Esophagus squamous epithelium (tissue), 5 donors: Measurements from ENCODE around the gene WNT7B. TPM values are rescaled to one million over a fixed set of nuclear protein-coding genes. Genes with fewer than 3 reads are reported as not detected.

Experiments used
- DNase-seq: peaks from one replicate; lab custom pipeline; 2025; lab: John Stamatoyannopoulos, UW
- H3K27ac ChIP-seq, 4 donors: fragments of 200-600 bp; sonication (generic); one replicate each; pipeline ENCODE4 v1.5.1; 2016 to 2019; ENCODE audit warnings: mild to moderate bottlenecking in 1 of 4
- H3K27me3 ChIP-seq, 4 donors: fragments of 200-600 bp; sonication (generic); 1 replicate in 3 of 4; 2 replicates in 1 of 4; pipeline versions ENCODE4 v1.5.1 to v1.6.0; 2017 to 2021; ENCODE audit warnings: antibody characterized with exemption in 1 of 4
- H3K36me3 ChIP-seq, 3 donors: fragments of 200-600 bp; sonication (generic); one replicate each; pipeline ENCODE4 v1.5.1; 2016 to 2019
- H3K4me1 ChIP-seq, 3 donors: fragments of 200-600 bp; sonication (generic); one replicate each; pipeline ENCODE4 v1.5.1; 2017 to 2019
- H3K4me3 ChIP-seq, 4 donors: fragments of 200-600 bp; sonication (generic); 1 replicate in 3 of 4; 2 replicates in 1 of 4; pipeline ENCODE4 v1.5.1; 2016 to 2019; ENCODE audit warnings: mild to moderate bottlenecking in 2 of 4, moderate library complexity in 1 of 4
- H3K9me3 ChIP-seq, 3 donors: fragments of 200-600 bp; sonication (generic); one replicate each; pipeline ENCODE4 v1.5.1; 2016 to 2019
- POLR2A ChIP-seq, 4 donors: fragments of 450-650 bp; IDR thresholded peaks; one replicate each; pipeline ENCODE4 v1.6.1; 2017; ENCODE audit warnings: antibody characterized with exemption in 4 of 4, mild to moderate bottlenecking in 4 of 4, moderate library complexity in 3 of 4
- WGBS, 2 donors: methylation state at CpG; one replicate each; pipeline ENCODE4 v1.1.5; 2018; 5-methylcytosine and 5-hydroxymethylcytosine counted together
- intact Hi-C: fragments of 100-400 bp; cut with DNase I; formaldehyde crosslinking; loops from one replicate; pipeline ENCODE4 v1.15.0; 2022
- total RNA-seq, 4 donors: library from RNA; depleted of rRNA; stranded (reverse); fragments of >200 nt; gene quantifications; one replicate each; pipeline ENCODE4 v1.1.0, GENCODE V29; 2016
- TF ChIP-seq, protein P1 (sequence below), 6 experiments: fragments of 450-650 bp in 4 of 6; fragments of 200-600 bp in 2 of 6; sonication (generic) in 2 of 6; IDR thresholded peaks; one replicate each; pipeline ENCODE4 v1.5.1; 2016 to 2019; ENCODE audit warnings: antibody characterized with exemption in 6 of 6, mild to moderate bottlenecking in 4 of 6, moderate library complexity in 4 of 6
- donor health status: DM: yes; HTN: yes; CAD: no.

The WNT7B gene
- total RNA-seq, 4 donors from 2014 or later = 10.6 to 27.0 (median 16.1) TPM

DNA sequence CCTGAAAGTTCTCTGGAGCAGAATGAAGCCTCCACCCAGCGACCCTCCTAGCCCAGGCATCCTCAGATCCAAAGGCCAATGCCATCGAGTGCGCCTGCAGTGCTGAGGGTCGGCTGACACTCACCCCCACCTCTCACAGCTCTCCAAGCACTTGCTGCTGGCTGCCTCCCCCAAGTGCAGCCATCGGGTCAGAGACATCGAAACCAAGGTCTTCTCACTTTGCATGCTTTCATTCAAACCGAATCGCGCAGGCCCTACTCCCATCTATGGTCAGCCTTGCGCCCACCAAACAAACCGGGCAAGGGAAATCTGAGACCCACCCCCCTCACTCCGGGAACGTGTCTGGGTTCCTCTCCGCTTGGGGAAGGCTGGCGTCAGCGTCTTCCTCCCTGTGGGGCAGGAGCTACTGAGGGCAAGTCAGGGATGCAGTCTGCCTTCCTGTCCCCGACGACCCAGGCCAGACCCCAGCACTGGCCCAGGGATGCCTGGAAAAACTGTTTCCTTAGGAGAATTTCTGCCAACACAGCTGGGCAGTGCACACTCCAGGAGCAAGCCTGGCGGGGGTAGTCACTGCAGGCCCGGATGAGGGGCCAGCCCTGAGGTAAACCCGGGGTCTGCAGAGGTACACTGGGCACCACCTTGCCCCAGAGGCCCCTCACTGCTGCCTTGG, 7.0 kb downstream of the WNT7B start:
- H3K4me1 ChIP-seq = peaks cover 24 to 60% (median 36%) of the 10 kb centered on the region in 3 donors
- no peak overlapping the region for H3K4me3 ChIP-seq
- DNase-seq = no peak
- H3K36me3 ChIP-seq = no peaks in the 10 kb centered on the region
- H3K27ac ChIP-seq = no peak overlapping the region
- H3K9me3 ChIP-seq = no peaks in the 10 kb centered on the region
- TF ChIP-seq, protein P1, sequence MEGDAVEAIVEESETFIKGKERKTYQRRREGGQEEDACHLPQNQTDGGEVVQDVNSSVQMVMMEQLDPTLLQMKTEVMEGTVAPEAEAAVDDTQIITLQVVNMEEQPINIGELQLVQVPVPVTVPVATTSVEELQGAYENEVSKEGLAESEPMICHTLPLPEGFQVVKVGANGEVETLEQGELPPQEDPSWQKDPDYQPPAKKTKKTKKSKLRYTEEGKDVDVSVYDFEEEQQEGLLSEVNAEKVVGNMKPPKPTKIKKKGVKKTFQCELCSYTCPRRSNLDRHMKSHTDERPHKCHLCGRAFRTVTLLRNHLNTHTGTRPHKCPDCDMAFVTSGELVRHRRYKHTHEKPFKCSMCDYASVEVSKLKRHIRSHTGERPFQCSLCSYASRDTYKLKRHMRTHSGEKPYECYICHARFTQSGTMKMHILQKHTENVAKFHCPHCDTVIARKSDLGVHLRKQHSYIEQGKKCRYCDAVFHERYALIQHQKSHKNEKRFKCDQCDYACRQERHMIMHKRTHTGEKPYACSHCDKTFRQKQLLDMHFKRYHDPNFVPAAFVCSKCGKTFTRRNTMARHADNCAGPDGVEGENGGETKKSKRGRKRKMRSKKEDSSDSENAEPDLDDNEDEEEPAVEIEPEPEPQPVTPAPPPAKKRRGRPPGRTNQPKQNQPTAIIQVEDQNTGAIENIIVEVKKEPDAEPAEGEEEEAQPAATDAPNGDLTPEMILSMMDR (IDR thresholded peaks at IDR 0.05) = no peak
- no peak for TF ChIP-seq POLR2A (IDR thresholded peaks at IDR 0.05)
- intact Hi-C loops = no loop called here
- H3K27me3 ChIP-seq = peaks cover 0 to 100% (median 11%) of the 10 kb centered on the region in 4 donors
- WGBS, 2 donors = 47 to 70% methylated on average over 5 to 6 of the region's 21 CpGs

DNA sequence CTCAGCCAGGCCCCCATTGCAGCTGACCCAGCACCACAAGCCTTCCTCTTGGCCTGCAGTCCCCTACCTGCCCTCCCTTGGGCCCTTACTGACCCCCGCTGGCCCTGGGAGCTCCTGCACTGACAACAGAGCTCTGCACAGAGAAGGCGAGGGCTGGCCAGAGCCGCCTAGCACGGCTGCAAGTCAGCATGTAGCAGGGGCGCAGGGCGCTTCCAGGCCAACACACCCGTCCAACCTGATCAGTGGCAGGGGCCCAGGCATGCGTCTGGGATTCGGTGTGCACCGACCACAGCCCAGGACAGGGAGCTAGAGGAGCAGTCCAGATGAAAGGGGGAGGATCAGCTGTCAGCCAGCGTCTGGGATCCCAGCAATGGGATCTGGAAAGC, 7.6 kb downstream of the WNT7B start:
- H3K27ac ChIP-seq = peak overlapping the region in 1 of 4 donors; percentile 9
- WGBS, 2 donors = 50 to 51% methylated on average over 1 to 6 of the region's 11 CpGs
- H3K4me1 ChIP-seq = peaks cover 19 to 54% (median 31%) of the 10 kb centered on the region in 3 donors
- H3K27me3 ChIP-seq = peaks cover 0 to 100% (median 8%) of the 10 kb centered on the region in 4 donors
- H3K9me3 ChIP-seq = no peaks in the 10 kb centered on the region
- H3K36me3 ChIP-seq = no peaks in the 10 kb centered on the region
- H3K4me3 ChIP-seq = no peak overlapping the region
- no peak for DNase-seq
- no peak for TF ChIP-seq POLR2A (IDR thresholded peaks at IDR 0.05)
- TF ChIP-seq, protein P1 (IDR thresholded peaks at IDR 0.05) = no peak
- intact Hi-C loops = no loop called here

DNA sequence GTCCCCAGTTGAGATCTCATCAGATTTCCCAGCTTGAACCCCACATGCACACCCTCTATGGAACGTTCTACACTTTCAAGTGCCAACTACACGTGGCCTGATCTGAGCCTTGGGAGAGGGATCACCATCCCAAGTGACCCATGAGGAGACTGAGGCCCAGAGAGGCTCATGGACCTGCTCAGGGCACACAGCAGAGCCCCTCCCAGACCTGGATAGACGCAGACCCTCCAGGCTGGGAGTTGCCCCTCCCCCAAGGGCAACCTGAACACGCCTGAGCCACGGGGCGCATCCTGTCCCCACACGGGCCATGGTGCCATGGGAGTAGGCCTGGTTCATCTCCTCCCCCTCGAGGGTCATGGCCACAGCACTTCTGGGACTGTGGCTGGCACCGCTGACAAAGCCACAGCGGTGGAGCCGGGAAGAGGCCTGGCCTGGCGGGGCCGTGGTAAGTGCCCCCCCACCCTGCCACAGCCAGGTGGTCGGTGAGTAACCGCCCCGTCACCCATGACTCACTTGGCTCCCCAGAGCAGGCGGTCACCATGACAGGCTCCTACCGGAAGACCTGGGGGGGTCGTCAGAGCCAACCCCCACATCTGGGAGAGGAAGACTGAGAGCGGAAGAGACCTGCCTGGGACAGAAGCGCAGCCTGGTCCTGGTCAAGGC, 8.1 kb downstream of the WNT7B start:
- H3K36me3 ChIP-seq = no peaks in the 10 kb centered on the region
- H3K4me1 ChIP-seq = peaks cover 19 to 49% (median 26%) of the 10 kb centered on the region in 3 donors
- no peak for DNase-seq
- peak overlapping the region in 1 of 4 donors; percentile 9 for H3K27ac ChIP-seq
- intact Hi-C loops = no loop called here
- no peaks in the 10 kb centered on the region for H3K9me3 ChIP-seq
- no peak overlapping the region for H3K4me3 ChIP-seq
- no peak for TF ChIP-seq POLR2A (IDR thresholded peaks at IDR 0.05)
- TF ChIP-seq, protein P1 (IDR thresholded peaks at IDR 0.05) = no peak
- 13 to 100% methylated on average over 2 to 7 of the region's 21 CpGs for WGBS, 2 donors
- peaks cover 0 to 95% (median 8%) of the 10 kb centered on the region in 4 donors for H3K27me3 ChIP-seq

DNA sequence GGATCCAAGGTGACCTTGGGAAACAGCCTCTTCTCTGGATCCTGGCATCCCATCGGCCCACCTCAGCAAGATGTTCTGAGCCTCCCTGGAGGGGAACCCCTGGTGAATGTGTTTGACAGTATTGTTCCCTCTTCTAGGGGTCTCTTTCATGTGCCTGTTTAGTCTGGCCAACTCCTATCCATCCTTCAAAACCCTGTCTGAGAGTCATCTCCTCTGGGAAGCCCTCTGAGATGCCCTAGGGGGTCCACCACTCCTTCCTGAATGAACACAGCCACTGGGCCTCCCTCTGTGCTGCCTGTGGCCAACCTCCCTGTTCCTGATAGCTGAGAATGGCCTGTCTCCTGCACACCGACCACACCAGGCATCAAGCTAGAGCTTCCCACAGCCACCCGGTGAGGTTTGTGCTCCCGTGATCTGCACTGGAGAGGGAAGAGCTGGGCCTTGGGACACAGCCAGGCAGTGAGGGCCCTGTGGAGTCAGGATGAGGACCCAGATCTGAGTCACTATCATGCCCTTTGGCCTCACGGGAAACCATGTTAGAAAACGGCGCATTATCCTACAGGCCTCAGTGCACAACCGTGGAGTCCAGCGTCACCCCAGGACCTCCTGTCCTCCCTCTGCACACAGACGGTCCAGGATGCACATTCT, 8.8 kb downstream of the WNT7B start:
- 83 to 92% methylated on average over 1 to 9 of the region's 10 CpGs for WGBS, 2 donors
- no peak for DNase-seq
- intact Hi-C loops = no loop called here
- Histone ChIP-seq H3K27ac (no peak overlapping the region), H3K4me3 (no peak overlapping the region), H3K4me1 (peaks cover 19 to 48% (median 26%) of the 10 kb centered on the region in 3 donors), H3K9me3 (no peaks in the 10 kb centered on the region), H3K36me3 (no peaks in the 10 kb centered on the region), H3K27me3 (peaks cover 0 to 87% (median 8%) of the 10 kb centered on the region in 4 donors)
- no peak for TF ChIP-seq POLR2A (IDR thresholded peaks at IDR 0.05)
- TF ChIP-seq, protein P1 (IDR thresholded peaks at IDR 0.05) = no peak
